ENCODE measurements around the gene STK24.

GRCh38 chr13:98565726-98566565 is 11.0 kb downstream of the STK24 start:
- TF ChIP-seq ZC3H10 (CRISPR knock-in tag; IDR thresholded peaks at IDR 0.05) (no peak), ZNF8 (CRISPR knock-in tag; IDR thresholded peaks at IDR 0.05) (no peak), PPARA (CRISPR knock-in tag; IDR thresholded peaks at IDR 0.05; ENCODE audit: borderline replicate concordance) (no peak), ZNF70 (CRISPR knock-in tag; IDR thresholded peaks at IDR 0.05) (no peak), RARB (CRISPR knock-in tag; IDR thresholded peaks at IDR 0.05) (no peak), TSHZ2 (CRISPR knock-in tag; IDR thresholded peaks at IDR 0.05) (no peak), CSDC2 (CRISPR knock-in tag; IDR thresholded peaks at IDR 0.05) (no peak)
- TF ChIP-seq, protein P1, sequence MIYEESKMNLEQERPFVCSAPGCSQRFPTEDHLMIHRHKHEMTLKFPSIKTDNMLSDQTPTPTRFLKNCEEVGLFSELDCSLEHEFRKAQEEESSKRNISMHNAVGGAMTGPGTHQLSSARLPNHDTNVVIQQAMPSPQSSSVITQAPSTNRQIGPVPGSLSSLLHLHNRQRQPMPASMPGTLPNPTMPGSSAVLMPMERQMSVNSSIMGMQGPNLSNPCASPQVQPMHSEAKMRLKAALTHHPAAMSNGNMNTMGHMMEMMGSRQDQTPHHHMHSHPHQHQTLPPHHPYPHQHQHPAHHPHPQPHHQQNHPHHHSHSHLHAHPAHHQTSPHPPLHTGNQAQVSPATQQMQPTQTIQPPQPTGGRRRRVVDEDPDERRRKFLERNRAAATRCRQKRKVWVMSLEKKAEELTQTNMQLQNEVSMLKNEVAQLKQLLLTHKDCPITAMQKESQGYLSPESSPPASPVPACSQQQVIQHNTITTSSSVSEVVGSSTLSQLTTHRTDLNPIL (CRISPR knock-in tag; IDR thresholded peaks at IDR 0.05; ENCODE audit: low read depth): no peak
